Stimulated activated CD8-positive, alpha-beta memory T cell treated with anti-CD3 and anti-CD28 coated beads, Interleukin-15, amount 100 ng/mL, for 24 hours (primary cell): ENCODE results near the gene SYNE3.

ENCODE experiments used
- DNase-seq: peaks from one replicate; pipeline ENCODE4 v3.0.0-alpha.2; 2020; ENCODE audit warnings: low read depth

SYNE3 gene

DNA sequence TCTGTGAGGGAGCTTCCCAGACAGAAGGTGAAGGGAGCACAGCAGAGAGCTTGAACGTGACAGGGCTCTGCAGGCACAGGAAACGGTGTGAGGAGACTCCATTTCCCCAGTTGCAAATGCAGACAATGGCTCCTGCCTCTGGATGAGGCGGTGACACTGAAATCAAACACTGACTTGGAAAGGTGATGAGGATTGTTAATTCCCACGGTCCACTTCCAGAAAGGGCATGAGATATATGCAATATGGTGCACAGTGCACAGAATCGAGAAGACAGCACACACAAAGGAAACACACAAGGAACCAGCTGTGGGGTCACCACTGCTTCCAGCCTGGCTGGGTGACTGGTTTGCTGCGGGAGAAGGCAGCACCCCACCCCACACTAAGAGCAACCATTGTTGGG is 42.0 kb downstream of the SYNE3 start:
- DNase-seq = no peak

DNA sequence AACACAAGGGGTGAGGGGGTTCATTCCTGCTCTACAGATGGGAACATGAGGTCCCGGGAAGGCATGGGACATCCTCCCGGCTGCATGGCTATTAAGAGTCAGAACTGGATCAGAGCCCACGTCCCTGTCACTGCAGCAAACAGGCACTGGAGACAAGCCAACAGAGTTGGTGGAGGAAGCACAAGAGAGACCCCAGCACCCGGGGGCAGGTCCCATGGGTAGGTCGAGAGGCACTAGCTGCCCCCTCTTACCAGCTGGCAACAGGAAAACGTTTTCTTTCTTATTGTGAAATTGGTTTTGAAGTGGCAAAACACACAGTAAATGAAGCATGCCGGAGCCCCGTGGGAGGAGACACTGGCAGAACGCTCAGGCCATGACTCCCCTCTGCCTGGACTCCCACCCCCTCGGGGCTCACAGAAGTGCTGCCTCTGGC is 43.6 kb downstream of the SYNE3 start:
- DNase-seq = no peak

DNA sequence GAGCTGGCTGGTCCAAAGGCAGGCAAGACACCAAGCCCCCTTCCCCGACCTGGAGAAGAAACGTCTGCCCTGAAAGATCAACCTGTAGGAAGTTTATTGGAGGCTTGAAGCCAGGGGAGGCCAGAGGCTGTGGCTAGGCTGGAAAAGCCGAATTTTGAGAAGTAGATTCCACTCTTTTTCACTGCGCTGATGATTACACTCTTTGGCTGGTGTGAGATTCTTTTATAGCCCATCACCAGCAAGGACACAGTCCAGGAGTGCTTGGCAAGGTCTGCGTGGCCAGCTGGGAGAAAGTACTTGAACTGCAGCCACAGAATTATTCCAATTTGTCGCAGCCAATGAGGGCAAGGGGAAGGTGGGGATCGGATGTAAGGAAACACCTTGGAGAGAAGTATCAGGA is 45.0 kb downstream of the SYNE3 start:
- DNase-seq = no peak

DNA sequence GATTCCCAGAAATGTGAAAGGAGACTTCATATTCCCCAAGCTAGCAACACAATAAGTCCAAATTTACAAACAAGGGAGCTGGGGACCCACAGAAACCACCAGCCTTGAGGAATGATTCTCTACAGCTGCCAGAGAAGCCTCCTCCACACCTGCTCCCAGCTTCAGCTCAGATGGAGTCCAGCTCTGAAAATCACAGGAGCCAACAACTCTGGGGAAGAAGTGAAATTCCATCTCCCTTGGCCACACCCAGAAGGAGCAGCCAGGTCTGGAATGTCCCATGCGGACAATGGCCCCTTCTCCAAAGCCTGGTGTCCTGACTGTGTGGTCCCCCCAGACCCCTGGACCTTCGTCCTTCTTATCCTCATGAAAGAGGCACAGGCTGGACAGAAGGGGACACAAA is 45.4 kb downstream of the SYNE3 start:
- no peak for DNase-seq

DNA sequence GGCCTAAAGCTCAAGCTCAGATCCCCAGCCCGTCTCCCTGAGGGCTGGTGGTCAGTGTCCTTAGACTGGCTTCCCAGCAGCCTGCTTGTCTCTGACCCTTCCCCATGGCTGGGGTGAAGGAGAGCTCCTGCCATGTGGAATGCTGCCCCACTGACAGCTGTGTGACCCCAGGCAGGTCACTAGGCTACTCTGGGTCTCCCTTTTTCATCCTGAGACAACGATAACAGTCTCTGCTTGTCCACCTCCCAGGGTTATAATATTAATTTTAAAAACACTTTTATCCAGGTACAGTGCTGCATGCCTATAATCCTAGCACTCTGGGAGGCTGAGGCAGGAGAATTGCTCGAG is 47.3 kb downstream of the SYNE3 start:
- DNase-seq = no peak

DNA sequence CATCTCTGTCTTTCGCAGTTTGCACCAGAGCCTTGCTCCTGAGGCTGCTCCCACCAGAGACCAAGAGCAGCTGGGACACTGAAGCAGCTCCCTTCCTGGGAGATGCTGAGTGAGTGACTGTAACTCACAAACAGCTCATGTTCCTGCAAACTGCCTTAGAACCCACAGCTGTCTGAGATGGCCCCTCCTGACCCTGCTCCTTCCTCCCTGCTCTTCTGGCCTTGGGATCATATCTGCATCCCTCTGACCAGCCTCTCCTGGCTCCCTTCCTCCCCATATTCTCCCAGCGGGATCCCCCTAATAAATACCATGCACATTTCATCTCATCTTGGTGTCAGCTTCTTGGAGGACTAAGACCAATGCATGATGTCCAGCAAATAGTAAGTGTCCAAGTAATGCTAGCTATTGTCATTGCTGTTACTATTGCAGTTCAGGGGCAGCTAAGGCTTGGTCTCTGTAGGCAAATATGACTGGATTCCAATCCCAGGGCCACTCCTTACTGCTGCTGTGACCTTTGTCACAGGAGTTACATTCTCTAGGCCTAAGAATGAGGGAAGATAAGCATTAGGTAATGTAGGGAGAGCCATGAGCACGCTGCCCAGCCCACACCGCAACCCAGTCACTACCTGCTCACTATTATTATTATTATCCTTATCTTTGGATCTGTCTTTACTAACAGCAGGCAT is 47.9 kb downstream of the SYNE3 start:
- DNase-seq = no peak

DNA sequence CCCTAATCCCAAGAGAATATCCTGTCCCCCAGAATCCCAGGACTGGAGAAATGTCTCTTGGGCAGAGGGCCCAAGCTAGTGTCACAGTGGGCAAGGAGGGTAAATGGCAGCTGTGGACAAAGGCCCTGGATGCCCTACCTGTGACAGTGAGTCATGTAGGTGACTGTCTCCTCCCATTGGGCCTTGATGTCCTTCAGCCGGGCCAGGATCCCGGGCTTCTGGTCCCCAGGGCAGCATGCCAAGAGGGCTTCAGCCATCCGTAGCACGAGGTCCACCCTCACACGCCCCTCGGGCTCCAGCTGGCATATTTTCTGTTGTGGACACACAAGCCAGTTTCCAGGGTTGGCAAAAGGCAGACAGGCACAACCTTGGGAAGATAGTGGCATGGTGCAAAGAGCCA is 48.8 kb downstream of the SYNE3 start:
- no peak for DNase-seq

DNA sequence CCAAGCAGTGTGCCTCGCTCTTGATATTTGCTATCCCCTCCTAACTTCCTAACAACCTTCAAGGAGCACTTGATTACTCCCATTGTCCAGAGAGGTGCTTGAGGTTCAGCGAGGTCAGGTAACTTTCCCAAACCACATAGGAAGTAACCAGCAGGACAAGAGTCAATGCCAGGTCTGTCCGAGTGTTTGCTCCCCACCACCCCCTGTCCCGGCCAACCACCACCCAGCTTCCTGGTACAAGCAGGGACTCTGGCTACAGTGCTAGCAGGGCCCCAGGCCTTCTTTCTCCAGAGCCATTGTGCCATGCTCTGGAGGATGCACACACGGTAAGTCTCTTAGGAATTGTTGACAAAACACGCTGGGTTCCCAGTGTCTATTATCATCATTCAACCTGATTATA is 49.2 kb downstream of the SYNE3 start:
- DNase-seq = no peak
